ENCODE data around the gene GLB1L.
"Not testable (repeated sequence)": the region's sequence is repeated elsewhere in the genome, so short reads cannot be mapped to it uniquely, and the experiment has no call there.

The GLB1L gene

DNA sequence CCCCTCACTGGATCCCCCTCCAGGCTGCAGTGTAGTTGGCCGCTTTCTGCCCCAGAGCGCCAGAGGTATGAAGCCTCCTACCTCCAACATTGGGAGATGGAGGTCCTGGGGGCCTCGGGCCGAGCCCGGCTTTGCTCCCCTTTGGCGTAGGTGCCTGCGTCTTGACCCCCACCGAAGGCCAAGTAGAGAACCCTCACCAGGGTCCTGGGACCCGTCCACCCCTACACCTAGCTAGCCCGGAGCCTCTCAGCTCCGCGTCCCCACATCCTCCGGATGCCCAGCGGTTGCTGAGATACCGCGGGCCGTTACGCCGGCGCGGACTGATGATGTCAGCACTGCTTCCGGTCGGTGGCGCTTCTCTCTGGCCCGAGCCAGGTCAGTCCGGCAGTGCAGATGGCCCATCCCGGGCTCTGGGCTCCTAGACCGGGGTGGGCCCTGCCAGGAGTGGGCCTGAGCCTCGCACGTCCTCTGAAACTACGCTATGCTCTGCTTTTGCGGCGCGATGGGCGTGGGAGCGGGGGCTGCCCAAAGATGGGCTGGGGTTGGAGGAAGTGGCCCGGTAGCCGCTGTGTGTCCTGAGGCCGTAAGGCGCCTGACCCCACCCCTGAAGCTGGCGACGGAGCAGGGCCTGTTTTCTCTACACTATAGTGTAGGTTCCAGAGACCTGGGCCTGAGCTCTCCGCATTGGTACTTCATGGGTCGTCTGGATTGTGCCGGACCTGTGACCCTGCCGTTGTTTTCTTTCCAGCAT, at the start of gene GLB1L, which contains the start of gene STK16:
GLB1L (minus strand) TSS at position 297 of the 751 bp plus-strand sequence. CDS start 1,871 bp downstream, outside the sequence.
STK16 (plus strand) TSS at position 332 of the 751 bp plus-strand sequence. CDS start 521 bp downstream, outside the sequence.
- DNase-seq = peak; percentile 76 to 91

DNA sequence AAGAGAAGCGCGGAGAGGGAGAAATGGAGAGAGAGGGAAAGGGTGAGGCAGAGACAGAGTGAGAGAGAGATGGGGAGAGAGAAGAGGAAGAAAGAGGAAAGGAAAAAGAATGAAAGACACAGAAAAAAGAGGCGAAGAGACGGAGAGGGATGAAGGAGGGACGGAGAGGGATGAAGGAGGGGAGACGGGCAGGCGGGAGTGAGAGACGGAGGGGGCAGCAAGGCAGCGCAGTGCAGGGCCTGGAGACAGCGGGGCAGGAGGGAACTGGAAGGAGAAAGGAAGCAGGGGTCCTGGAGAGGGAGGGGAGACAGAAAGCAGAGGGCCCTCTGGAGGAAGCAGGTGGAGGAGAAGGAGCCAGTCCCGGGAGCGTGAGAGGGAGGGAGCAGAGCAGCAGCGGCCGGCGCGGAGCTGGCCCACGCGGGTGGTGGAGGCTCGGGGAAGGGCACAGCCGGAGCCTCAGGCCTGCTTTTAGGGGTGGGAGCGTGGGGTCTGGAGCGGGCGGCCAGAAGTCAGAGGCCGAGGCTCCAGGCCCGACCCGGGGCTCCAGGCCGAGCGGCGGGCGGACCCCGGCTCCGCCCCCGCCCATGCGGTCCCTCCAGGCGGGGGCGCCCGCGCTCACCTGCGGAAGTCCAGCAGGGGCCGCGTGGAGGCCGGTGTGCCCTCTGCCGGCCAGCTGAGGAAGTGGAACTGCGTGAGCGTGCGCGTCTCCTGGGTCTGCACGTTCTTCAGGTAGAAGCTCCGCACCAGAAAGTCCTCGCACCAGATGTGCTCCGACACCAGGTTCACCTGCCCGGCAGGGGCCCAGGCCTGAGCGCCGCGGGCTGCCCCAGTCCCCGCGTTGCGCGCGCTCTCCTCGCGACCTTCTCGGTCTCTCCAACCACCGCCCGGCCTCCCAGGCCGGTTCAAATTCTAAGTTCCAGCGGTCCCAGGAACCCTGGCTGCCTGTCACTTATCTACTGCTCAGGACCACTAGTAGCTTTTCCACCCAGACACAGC, 49.4 kb upstream of the GLB1L start:
- peak; percentile 72 to 82 for DNase-seq

DNA sequence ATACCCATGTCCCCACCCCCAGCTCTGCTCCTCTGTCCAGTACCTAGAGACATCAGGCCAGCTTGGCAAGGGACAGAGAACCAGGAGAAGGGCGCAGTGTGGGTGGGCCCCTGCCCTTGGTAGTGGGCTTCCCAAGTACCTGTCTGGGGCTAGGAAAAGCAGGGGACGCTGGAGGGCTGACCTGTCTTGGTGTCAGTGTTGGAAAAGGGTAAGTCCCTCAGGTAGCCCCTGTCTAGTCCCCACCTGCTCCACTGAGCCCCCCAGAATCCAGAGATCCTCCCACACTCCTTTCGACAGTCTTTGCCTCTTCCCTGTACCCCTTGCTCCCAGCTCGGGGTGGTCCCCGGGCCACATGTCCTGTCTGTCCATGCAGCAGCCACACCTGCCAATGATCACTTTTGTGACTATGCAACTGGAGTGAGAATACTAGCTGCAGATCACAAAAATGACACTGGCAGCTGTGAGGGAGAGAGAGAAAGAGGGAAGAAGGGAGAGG, 48.5 kb upstream of the GLB1L start:
- no peak for DNase-seq

DNA sequence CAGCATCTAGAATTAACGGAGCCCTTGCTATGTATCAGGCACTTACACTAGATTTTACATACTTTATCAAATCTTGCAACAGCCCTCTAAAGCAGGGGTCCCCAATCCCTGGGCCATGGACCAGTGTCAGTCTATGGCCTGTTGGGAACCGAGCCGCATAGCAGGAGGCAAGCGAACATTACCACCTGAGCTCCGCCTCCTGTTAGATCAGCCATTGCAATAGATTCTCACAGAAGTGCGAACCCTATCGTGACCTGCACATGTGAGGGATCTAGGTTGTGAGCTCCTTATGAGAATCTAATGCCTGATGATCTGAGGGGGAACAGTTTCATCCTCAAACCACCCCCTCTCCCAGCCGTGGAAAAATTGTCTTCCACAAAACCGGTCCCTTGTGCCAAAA, 47.4 kb upstream of the GLB1L start:
- DNase-seq = no peak

DNA sequence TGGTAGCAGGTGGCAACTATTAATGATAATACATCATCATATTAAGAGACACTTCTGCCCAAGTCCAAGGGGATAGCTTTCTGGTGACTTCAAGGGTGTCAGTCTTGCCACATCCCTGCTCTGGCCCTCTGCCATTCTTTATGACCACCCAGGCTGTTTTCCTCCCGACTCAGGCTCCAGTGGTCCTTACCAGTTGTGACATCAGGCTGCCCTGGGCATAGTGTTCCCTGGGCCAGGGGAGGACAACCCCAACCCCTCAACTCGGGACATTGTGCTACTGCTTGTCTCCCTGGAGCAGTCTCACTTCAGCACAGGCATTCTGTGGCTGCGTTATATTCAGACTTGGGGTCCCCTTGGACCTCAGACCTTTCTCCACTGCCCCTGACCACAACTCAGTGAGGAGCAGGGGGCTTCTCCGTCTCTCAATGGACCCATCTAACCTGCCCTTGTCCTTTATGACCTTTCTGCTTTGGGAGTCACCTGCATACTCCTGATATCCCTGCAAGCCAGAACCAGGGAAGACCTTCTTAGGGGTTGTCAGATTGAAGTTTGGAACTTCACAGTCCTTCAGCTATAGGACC, 46.8 kb upstream of the GLB1L start:
- no peak for DNase-seq

DNA sequence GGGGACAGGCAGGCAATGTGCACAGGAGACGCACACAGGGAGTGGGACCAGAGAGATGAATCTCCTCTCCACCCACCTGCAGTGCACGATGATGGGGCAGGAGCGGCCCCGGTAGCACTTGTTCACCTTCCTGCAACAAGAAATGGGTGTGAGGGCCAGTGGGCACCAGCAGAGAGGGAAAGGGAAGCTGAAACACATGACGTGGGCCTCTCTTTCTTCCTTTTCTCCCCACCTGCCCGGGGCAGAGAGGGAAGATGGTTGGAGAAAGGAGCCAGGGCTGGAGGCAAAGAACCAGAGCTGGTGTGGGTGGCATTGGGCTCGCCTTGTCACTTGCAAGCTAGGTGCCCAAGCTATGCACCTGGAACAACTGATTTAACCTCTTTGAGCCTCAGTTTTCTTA, 46.1 kb upstream of the GLB1L start:
- DNase-seq = no peak

DNA sequence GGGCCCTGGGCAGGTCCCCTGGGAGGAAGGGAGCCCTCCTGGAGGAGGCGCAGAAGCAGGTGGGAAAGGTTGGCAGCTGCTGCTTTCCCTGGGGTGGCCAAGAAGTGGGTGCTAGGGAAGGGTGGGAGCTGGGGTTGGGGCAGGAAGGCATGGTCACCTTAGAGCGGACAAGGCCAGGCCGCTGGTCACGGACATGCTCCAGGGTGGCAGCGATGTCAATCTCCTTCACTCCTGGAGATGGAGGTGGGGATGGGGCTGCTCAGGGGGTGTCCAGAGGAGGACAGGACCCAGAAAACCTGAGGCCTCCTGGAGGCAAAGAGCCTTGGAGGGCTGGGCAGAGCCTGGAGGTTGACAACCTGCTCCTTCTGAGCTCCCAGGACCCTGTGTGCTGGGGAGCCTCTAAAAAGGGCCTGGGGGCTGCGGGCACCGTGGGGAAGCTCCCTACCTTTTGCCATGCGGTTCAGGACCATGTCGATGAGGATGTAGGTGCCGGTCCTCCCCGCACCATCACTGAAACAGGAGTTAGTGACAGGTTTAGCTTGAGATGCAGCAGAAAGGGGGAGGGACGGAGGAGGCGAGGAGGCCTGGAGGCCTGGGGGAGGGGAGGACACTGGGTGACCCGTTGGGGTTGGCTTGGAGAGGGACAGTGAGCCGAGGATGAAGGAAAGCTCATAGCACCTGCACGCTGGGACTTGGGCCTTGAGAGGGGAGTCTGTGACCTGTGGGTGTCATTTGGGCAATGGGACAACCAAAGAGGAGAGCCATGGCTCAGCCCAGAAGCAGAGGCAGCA, 45.3 kb upstream of the GLB1L start:
- DNase-seq = no peak

DNA sequence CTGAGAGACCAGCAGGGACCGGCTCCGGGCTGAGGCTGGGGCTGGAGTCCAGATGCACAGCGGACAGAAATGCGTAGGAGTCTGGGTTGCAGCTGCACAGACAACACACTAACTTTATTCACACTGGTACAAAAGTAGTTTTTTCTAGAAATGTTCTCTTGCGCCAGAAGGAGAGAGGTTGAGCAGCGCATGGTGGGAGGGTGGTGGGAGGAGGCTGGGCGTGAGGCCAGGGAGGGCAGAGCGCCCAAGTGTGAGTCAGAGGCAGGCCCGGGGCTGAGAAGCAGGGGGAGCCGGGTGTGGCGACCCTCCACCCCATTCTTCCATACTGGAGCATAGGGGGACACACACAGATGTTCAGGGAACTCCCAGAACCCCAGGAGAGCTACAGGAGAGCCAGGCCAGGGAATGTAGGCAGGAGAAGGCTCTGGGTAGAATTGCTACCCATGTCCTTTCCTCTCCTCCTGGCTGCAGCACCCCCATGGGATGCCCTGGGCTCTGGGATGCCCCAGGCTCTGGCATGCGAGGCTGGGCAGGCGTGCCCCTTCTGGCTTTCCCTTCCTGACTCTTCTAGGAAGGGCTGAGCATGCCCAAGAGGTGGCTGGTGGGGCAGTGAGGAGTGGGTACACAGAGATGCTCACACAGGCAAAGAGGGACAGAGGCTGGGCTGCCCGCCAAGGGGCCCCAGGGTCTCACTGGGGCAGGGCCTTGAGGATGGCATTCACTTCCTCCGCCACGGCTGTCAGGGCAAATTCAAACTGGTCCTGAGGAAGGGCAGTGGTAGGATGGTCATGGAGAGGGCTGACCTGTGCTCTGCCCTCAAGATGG, 44.5 kb upstream of the GLB1L start:
- no peak for DNase-seq

DNA sequence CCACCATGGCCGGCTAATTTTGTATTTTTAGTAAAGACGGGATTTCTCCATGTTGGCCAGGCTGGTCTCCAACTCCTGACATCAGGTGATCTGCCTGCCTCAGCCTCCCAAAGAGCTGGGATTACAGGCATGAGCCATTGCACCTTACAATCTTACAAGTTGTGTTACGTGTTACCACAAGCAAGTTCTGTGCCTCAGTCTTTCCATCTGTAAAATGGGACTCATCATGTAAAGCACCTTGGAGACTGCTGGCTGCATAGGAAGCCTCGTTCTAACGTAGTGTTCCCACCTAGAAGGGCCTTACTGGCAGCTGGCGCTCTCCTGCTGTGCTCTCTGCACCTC, 43.9 kb upstream of the GLB1L start:
- no peak for DNase-seq

DNA sequence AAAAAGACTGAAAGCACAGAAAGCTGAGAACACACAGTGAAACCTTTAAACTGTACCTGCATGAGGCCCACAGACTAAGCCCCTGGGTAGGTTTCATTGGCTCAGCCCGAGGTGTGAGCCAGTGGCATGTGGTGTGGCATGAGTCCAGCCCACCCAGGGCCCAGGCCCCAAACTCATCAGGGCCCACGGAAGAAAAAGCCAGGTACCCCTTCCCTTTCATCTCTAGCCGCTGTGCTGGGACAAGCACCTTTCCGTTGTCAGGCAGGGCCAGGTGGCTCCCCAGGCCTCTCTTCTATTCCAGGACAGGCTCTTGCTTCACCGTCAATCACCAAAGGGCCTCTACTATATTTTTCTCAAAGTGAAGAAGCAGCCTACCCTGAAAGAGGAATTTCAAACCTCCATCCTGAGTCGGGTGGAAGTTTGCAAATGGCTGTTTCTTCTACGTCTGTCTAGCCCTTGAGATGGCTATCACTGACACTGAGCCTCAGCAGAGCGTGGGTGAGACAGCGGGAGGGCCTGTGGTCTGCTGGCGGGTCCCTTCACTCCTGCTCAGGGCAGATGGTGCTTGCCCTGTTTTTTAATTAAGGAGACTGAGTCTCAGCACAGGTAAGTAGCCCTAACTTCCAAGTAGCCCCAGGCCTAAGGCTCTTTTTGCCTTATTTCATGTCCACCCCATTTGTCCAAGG, 42.5 kb upstream of the GLB1L start:
- DNase-seq = no peak

DNA sequence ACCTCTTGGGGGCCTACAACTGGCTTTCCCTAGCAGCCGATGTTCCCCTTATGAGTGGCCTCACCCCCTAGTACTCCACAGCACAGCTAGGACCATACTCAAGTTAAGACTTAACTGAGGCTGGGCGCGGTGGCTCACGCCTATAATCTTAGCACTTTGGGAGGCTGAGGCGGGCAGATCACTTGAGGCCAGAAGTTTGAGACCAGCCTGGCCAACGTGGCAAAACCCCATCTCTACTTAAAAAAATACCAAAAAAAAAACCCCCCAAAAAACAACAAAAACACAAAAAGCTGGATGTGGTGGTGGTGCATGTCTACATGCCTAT, 41.8 kb upstream of the GLB1L start:
- DNase-seq = not testable (repeated sequence)

DNA sequence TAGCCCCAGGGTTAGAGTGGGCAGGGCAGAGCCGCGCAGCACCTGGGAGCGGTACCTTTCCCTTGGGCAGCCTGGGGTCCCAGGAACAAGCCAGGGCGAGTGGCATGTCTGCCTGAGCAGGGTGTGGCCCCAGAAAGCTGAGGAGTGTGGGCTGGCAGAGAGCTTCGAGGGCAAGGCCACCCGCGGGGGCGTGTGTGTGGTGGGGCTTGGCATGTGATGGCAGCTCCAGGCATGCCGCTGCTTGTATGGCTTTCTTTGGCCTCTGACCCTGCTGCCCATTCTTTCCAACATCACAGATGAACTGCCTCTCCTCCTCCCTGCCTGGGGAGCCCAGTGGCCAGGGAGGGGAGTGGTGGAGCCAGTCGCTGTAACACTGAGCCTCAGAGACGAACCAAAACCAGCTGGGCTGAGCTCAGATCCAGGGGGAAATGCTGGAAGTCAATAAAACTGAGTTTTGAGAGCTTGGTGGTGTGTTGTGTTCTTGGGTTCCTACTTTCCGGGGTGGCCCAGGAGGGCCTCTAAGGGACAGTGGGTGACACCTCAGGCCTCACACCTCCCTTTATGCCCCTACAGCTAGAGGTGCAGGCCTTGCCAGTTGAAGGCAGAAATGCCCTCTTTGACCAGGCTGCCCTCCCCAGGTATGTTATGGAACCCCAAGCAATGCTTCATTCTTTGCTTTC, 41.3 kb upstream of the GLB1L start:
- no peak for DNase-seq

DNA sequence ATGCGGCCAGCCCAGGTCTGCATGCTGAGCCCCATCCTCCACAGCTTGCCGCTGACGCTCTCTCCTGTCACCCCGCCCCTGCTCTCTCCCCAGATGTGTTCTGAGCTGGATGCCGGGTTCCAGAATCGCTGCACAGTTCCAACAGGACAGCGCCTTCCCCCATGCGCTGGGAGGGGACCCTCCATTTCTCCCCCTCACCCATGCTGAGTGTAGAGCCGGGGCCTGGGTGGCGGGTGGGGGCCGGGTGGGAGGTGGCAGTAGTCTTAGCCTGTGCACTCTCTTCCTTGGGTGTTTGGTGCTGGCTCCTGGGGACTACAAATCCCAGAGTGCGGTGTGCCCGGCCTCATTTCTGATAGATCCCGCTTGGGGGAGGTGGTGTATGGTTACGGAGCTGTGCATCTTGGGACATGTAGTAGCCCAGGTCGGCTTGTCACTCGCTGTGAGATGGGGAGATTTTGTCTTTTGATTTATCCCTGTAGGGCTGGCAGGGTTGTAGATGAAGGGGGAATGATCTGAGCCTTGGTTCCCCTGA, 40.7 kb upstream of the GLB1L start:
- peak in 1 of 2 experiments; percentile 38 for DNase-seq

DNA sequence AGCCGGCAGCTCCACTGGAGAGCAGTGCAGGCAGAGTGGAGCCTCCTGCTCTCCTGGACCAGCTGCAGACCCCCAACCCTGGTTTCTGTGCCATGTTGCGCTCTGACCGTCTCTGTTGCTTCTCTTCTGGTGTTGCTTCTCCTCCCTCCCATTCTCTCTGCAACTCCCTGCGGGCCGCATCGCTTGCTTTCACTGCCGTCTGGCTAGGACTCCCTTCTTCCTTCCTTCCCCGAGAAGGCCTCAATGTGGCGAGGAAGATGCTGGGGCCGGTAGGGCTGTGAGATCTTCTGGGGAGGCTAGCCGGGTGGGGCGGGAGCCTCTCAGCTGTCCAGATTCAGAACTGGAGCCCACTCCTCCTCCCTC, 40.1 kb upstream of the GLB1L start:
- no peak for DNase-seq

DNA sequence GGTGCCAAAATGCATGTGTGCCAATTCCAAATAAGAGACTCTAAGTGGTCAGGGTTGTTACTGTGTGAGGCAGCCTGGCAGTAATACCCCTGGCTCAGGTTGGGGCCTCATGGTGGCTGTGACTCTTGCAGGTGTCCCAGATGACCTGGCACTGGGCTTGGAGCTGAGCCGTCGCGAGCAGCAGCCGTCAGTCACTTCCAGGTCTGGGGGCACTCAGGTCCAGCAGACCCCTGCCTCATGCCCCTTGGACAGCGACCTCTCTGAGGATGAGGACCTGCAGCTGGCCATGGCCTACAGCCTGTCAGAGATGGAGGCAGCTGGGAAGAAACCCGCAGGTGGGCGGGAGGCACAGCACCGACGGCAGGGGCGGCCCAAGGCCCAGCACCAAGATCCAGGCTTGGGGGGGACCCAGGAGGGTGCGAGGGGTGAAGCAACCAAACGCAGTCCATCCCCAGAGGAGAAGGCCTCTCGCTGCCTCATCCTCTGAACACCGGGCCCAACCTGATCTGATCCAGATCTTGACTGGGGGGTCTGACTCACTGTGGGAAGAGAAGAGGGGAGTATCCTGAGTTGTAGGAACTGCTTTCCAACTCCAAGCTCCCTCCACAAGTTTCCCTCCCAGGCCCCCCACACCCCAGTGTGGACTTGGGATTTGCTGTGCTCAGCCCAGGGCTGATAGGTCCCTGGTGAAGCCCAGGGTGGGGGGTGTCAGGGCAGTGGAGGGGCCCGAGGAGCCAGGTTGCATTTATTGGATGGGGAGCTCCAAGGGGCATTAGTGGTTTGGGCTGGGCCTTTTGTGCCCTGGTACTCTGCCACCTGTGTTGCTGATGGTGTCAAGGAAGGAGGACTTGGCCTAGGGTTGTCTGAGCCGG, 39.5 kb upstream of the GLB1L start:
- no peak for DNase-seq

DNA sequence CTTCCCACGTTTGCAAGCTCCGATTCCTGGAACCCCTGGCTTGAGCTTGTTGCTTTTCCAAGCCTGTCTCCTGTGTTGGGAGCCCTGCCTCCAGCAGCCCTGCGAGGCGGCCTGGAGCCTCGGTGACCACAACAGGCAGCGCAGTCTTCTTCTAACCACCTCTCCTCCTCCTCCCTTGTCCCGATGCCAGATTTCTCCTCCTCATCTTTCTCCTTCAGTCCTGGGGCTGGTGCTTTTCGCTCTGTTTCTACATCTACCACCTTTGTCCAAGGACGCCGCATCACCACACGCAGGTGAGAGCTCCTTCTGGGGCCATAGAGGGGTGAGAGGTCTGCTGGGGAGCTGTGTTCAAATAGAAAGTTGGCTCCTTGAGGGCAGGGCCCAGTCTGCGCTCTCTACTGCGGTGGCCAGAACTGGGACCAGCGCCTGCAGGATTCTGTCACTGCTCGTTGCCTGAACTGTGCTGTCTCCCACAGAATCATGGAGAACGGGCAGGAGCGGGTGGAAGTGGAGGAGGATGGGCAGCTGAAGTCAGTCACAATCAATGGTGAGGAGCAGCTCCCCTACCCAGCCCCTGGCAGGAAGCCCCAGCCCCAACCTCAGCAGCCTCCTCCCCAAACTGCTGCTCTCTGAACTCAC, 37.8 kb upstream of the GLB1L start:
- no peak for DNase-seq

DNA sequence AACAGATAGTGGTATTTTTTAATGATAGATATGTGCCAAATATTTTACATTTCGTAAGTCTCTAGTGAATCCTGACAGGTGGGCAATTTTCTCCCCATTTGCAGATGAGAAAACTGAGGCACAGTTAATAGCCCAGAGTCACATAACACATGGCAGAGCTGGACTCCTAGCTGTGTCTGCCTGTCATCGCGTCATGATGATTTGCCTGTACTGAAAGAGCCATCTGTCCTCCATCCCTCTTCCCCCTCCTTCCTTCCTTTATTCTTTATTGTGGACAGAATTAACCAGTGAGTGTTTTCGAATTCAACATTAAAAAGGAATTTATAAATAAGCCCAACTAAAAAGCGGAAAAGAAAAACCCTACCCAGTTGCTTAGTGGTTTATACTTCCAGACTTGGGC, 37.1 kb upstream of the GLB1L start:
- DNase-seq = no peak

DNA sequence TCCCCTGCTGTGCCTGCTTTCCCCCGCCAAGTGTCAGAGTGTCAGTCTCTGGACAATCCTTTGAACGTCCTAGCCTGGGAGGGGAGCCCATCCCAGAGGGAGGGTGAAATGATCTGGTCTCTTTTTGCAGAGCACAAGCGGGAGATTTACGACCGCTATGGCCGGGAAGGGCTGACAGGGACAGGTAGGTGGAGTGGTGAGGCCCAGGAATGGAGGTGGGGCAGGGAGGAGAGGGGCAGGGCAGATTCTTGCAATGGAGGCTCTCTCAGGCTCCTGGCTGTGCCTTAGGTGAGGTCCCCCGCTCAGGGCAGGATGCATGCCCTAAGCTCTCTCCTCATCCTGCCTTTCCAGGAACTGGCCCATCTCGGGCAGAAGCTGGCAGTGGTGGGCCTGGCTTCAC, 36.3 kb upstream of the GLB1L start:
- DNase-seq = no peak

DNA sequence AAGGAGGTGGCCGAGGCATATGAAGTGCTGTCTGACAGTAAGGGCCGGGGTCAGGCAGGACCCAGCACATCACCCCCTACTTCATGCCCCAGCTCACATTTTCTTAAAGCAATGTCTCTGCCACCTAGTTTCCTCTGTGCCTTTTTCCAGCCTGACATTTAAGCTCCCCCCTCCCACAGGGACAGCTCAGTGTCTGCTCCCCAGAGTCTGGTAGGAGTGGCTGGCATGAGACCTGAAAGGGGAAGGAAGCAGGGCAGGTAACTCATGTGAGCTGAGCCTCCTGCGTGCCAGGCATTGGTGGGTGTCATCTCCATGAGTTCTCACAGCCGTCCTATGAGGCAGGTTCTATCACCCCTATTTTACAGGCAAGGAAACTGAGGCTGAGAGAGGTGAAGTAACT, 35.4 kb upstream of the GLB1L start:
- no peak for DNase-seq

All from NCI-H1930 (cell line).